GM21515 (cell line): Measurements from ENCODE around the gene PIGH.

Source experiments
- ATAC-seq: cut with Tn5 transposase; IDR thresholded peaks from one replicate; pipeline ENCODE4 v1.9.1; 2021; ENCODE audit not compliant: unreplicated experiment

Gene PIGH

DNA sequence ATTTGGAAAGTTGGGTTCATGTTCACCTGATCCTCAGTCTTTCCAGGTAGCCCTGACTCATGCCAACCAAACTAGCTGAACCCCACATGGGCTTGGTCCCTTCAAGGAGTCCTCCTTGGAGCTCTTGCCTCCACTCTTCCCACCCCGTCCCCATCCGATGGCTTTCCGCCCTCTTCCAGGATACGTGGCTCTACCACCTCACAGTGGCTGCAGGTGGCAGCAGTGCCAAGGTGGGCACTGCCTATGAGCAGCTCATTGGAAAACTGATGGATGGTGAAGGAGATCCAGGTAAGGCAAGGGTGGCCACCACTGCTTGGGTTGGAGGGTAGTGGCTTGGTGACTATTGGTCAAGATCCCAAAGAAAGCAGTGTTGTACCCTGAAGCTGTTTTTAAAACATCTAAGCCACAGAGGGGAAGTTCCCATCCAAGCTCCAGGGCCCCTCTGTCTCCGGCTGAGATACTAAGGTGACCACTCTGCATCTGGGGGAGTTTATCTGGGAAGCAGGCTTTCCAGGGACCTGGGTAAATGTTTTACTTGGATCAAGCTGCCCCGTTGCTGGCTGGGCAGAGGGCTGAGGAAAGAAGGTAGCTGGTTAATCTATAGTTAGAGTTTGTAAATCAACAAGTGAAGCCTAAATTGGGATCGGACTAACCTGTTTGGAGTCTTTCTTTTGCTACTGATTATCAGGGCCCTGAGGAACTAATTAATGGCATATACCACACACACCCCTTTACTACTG lies 23.7 kb downstream of the PIGH start:
- ATAC-seq, result no peak

DNA sequence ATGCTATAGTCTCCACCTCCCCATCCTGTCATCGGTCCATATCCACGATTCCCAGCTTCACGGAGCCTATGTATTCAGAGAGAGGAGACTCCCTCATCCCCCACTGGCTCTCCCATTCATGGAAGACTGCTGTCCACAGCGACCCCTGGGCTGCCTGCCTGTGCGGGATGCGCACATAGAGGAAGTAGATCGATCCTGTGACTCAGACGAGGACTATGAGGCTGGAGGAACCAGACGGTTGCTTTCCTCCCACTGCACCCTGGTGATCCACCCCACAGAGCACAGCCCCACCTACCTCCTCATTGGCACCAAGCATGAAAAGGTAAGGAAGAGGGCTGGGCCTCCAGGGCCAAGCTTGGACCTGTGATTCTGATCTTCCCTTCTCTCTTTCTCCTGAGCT lies 24.4 kb downstream of the PIGH start:
- ATAC-seq, result no peak

GRCh38 chr14:67574806-67575205 lies 25.3 kb downstream of the PIGH start:
- ATAC-seq, result no peak

GRCh38 chr14:67574156-67574555 lies 25.9 kb downstream of the PIGH start:
- no peak for ATAC-seq

GRCh38 chr14:67573228-67574010 lies 26.6 kb downstream of the PIGH start:
- ATAC-seq, result no peak

DNA sequence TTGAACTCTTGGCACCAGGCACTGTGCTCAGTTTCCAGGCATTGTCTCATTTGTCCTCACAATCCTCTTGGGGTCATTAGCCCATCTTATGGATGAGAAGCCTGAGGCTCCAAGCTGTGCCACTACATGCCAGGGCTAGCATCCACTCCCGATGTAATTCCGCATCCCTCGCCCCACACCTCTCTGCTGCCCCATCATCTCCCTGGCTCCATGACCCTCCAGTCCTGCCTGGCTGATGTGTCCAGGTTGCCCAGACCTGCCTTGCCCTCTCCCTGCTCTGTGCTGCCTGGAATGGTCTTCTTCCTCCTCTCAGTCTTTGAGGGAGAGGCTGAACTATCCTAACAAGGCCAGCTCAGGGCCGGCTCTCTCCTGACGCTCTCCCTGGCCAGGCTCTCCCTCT lies 27.5 kb downstream of the PIGH start:
- ATAC-seq, result no peak

GRCh38 chr14:67571991-67572323 lies 28.1 kb downstream of the PIGH start:
- no peak for ATAC-seq

GRCh38 chr14:67571275-67571990 lies 28.6 kb downstream of the PIGH start:
- ATAC-seq, result peak; percentile 59

GRCh38 chr14:67570453-67570852 lies 29.6 kb downstream of the PIGH start:
- no peak for ATAC-seq

- no peak for ATAC-seq
Observed at GRCh38 chr14:67569651-67570290, 30.3 kb downstream of the PIGH start.

- ATAC-seq, result no peak
Observed at GRCh38 chr14:67569011-67569650, 30.9 kb downstream of the PIGH start.

DNA sequence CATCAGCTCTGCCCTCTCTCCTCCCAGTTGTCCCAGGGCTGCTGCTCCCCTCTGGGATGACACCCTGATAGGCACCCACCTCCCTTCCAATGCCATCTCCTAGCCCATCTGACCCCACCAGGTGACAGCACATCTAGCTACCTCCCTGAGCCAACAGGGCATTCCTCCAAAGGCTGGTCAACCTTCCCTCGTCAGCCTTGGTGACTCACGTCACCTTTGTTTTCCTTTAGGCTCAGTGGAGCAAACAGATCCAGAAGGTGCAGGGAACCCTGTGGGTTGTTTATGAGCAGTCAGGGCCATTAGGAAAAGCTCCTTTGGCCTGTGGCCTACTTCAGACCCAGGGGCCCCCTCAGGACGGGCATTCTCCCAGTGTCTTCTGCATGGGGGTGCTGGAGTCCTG lies 32.4 kb downstream of the PIGH start:
- ATAC-seq, result no peak

DNA sequence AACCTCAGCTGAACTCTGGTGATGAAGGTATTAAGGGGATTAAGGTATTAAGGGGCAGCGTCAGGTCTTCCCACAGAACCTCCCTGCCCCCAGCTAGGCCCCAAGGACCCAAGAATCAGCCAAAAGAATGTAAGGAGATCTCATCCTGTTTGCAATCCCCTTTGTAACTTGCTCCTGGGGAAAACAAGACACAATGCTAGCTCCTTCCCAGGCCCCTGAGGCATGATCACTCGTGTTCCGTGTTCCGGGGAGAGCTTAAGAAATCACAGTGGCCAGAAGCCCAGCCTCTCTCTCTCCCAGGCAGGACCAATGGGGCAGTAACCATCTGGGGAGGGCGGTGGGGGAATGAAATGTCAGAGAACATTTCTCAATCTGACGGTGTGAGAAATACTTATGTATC lies 33.2 kb downstream of the PIGH start:
- no peak for ATAC-seq

DNA sequence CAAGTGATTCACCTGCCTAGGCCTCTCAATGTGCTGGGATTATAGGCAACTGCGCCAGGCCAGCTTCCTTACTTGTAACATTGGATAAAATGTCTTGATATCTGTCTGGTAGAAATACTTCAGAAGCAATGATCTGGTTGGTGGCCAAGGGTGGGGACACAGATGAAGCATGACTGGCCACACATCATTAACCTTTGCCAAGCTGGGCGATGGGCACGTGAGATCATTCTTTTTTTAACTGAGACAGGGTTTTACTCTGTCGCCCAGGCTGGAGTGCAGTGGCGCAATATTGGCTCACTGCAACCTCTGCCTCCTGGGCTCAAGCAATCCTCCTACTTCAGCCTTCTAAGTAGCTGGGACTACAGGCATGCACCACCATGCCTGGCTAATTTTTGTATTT lies 35.8 kb downstream of the PIGH start:
- no peak for ATAC-seq

DNA sequence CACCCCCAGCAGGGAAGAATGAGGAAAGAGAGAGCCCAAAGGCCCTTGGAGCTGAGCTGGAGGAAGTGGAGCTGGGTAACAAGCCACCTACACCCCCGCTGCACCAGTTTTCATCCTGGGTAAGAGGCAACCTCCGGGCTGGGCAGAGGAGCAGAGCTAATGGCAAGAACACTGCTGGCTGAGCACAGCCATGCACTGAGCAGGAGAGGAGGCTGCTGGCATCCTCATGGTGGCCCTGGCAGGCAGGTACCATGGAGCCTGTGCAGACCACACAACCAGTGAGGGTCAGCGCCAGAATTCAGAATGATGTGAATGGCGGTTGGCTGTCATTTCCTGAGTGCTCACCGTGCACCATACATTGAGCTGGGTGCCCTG lies 37.3 kb downstream of the PIGH start:
- no peak for ATAC-seq

- ATAC-seq, result no peak
Observed at GRCh38 chr14:67562025-67562775, 37.9 kb downstream of the PIGH start.

DNA sequence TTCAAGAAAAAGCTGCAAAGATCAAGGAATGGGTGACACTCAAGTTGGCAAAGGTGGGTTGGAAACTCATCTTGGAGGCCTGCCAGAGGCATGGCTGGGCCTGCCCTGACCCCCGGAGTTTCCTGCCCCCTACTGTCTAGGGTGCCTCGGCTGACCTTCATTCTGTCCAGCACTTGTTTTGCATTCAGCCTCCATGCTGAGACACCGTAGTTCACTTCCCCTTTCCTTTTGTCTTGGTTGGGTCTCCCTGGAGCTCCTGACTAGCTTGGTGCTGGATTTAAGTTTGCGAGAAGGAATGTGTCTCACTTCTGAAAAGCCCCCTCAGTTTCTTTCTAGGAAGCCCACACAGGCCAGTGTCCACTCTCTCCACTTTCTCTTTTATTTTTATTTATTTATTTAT lies 40.4 kb downstream of the PIGH start:
- ATAC-seq, result no peak

DNA sequence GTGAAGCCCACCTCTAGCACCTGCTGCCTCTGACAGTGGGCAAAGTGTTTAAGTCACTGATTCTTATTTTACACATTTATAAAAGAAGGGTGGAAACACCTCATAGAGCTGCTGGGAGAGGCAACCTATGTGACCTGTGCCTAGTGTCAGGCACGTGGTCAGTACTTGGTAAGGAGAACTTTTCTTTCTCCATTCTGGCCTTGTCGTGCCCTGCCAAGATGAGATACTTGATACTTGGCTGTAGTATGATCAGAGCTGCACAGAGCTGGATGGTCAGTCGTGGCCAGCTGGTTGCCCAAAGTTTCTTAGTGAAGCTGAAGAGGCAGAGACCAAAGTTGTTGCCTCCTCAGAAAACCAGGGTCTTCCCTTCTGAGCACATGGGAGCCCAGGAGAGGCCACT lies 42.4 kb downstream of the PIGH start:
- ATAC-seq, result no peak

- ATAC-seq, result no peak
Observed at GRCh38 chr14:67557118-67557517, 43.0 kb downstream of the PIGH start.

DNA sequence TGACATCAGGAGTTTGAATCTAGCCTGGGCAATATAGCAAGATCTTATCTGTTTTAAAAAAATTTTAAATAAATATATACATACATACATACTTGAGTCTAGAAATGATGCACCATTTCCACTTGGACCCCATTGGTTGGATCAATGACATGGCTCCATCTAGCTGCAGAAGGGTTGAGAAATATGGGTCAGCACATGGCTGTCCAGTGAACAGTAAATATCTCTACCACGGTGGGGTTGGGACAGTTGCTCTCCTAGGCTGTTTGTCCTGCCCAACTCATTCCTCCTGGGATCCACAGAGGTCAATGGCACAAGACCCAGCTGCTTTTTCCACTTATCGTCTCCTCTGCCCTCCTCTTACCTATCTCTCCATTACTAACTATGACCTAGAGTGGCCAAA lies 43.4 kb downstream of the PIGH start:
- ATAC-seq, result no peak
